Fibroblast of villous mesenchyme (primary cell): ENCODE data around the gene ROPN1L. TPM values are rescaled to one million over a fixed set of nuclear protein-coding genes. Genes with fewer than 3 reads are reported as not detected.

Experiments used
- DNase-seq: peaks from one replicate; pipeline ENCODE4 v3.0.0-alpha.2; 2010; ENCODE audit warnings: low read depth
- H3K4me3 ChIP-seq: 2 replicates; pipeline ENCODE4 v1.5.1; 2011; ENCODE audit warnings: low read depth, mild to moderate bottlenecking, low read length
- total RNA-seq: library from RNA; depleted of rRNA; stranded (reverse); fragments of >200 nt; gene quantifications from 2 replicates; pipeline ENCODE4 v1.2.3, GENCODE V29; 2012
- TF ChIP-seq, protein P1 (sequence below): IDR thresholded peaks from 2 replicates; pipeline ENCODE4 v1.5.1; 2012; ENCODE audit warnings: low read depth, mild to moderate bottlenecking, low read length; ENCODE audit not compliant: insufficient read depth

The ROPN1L gene
- total RNA-seq, 1 donor = 0.43 TPM

- TF ChIP-seq, protein P1, sequence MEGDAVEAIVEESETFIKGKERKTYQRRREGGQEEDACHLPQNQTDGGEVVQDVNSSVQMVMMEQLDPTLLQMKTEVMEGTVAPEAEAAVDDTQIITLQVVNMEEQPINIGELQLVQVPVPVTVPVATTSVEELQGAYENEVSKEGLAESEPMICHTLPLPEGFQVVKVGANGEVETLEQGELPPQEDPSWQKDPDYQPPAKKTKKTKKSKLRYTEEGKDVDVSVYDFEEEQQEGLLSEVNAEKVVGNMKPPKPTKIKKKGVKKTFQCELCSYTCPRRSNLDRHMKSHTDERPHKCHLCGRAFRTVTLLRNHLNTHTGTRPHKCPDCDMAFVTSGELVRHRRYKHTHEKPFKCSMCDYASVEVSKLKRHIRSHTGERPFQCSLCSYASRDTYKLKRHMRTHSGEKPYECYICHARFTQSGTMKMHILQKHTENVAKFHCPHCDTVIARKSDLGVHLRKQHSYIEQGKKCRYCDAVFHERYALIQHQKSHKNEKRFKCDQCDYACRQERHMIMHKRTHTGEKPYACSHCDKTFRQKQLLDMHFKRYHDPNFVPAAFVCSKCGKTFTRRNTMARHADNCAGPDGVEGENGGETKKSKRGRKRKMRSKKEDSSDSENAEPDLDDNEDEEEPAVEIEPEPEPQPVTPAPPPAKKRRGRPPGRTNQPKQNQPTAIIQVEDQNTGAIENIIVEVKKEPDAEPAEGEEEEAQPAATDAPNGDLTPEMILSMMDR = no peak
- H3K4me3 ChIP-seq = no peak overlapping the region
- DNase-seq = no peak
These were observed 41.3 kb downstream of the ROPN1L start for GRCh38 chr5:10482791-10483530.

GRCh38 chr5:10484774-10485141 lies 43.1 kb downstream of the ROPN1L start:
- TF ChIP-seq, protein P1 = no peak
- H3K4me3 ChIP-seq = no peak overlapping the region
- no peak for DNase-seq

DNA sequence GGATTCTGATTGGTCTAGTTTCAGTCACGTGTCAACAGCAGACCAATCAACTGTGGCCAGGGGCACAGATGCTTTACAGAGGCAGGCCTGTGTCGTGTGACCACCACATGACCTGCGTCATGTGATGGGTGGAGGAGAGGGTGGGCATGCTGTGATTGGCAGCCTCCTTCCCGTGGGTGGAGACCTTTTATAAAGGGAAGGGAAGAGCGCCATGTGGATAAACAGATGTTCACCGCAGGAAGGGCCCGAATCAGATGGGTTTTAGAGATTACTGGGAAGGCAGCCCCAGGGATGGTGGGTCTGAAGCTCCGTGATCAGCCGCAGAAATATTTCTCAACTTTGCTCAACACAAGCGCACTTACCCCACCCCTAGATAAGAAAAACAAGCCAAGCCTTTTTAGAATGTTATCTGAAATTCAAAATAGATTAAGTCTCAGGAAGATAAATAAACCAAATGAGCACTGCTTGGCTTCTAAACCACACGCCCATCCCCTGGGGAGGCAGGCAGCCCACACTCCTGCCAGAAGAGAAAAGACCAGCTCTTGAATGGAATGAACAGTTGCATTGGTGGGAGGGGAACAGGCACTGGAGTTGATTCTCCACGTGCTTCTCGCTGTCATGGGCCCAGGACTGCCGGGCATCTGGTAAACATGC lies 43.6 kb downstream of the ROPN1L start:
- DNase-seq = peak; percentile 99
- no peak overlapping the region for H3K4me3 ChIP-seq
- TF ChIP-seq, protein P1 = no peak

DNA sequence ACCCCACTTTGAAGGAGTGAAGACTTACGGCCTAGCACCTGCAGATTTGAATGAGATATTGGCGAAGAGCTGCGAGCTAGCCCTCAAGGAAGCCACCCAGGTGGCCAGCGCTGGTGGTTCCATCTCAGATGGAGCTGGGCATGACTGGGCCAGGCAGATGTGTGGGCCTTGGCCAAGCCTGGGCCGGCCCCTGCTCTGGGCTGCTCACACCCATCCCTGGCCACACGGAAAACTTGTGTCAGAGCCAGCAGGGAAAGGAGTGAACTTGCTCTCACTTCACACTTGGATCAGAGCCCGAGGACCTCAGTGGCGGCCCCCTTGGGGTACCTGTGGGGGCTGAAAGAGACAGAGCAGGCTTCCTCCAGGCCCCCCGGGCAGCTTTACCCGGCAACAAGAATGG lies 44.2 kb downstream of the ROPN1L start:
- no peak overlapping the region for H3K4me3 ChIP-seq
- TF ChIP-seq, protein P1 = no peak
- no peak for DNase-seq

DNA sequence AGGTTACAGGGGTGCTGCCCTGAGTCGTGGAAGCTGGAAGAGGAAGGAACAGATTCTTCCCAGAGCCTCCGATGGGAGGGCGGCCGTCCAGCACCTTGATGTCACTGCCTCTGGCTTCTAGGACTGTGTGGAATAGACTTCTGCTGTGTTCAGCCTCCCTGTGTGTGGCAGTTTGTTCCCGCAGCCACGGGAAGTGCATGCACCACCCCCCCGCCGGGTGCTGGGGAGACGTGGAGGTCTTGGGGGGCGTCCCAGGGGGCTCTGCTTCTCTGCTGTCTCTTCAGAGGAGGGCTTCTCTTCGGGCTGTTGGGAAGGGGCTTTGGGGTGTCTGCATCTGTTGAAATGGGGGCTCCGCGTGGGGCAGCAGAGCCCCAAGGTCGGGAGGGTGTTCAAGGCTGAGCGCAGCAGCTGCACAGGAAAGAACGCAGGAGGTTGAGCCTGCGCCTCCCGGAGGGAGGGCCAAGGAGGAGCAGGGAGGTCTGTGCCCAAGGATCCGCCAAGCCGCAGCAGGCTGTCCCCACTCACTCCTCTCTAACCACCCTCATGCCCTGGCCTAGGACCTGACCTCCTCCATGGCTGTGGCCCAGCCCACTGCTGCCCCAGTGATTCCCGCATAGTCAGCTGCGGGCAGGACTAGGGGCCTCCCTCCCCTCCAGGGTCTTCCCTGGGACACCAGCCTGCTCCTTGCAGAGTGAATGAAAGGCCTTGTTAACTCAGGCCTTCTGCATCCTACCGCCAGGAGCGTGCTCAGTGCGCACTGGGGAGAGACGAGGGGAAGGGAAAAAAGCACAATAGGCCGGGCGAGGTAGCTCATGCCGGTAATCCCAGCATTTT lies 45.0 kb downstream of the ROPN1L start:
- TF ChIP-seq, protein P1 = no peak
- H3K4me3 ChIP-seq = no peak overlapping the region
- DNase-seq = no peak

DNA sequence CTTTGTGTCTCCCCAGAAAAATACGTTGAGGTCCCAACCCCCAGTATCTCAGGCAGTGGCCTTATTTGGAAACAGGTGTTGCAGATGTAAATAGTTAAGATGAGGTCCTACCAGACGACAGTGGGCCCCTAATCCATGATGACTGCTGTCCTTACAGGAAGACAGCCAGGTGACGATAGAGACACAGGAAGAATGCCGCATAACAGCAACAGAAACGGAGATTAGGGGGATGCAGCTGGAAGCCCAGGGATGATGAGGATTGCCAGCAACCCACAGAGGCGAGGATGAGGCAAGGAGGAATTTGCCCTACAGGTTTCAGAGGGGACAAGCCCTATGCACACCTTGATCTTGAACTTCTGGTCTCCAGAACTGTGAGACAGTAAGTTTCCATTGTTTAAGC lies 46.5 kb downstream of the ROPN1L start:
- no peak for DNase-seq
- TF ChIP-seq, protein P1 = no peak
- H3K4me3 ChIP-seq = no peak overlapping the region
